ENCODE data around the gene CAPN2. TPM values are rescaled to one million over a fixed set of nuclear protein-coding genes. Genes with fewer than 3 reads are reported as not detected.
A peak's percentile ranks its signal among the peaks of the same experiment; 100 is the strongest.

The CAPN2 gene
- total RNA-seq, 4 donors from 2014 or later = 96.5 to 170 (median 117) TPM

- intact Hi-C loops (cut with DNase I; ENCODE audit: low total_unique reads) = loop anchor here (5.0 kb wide), 1 partner anchor 139 kb away; no protein-coding TSS in a partner anchor
- H3K27ac ChIP-seq = peak overlapping the region in 1 of 2 donors; percentile 33
These were observed 9.3 kb upstream of the CAPN2 start for GRCh38 chr1:223702735-223703667.

GRCh38 chr1:223703668-223704013, 8.7 kb upstream of the CAPN2 start:
- TF ChIP-seq, protein P1, sequence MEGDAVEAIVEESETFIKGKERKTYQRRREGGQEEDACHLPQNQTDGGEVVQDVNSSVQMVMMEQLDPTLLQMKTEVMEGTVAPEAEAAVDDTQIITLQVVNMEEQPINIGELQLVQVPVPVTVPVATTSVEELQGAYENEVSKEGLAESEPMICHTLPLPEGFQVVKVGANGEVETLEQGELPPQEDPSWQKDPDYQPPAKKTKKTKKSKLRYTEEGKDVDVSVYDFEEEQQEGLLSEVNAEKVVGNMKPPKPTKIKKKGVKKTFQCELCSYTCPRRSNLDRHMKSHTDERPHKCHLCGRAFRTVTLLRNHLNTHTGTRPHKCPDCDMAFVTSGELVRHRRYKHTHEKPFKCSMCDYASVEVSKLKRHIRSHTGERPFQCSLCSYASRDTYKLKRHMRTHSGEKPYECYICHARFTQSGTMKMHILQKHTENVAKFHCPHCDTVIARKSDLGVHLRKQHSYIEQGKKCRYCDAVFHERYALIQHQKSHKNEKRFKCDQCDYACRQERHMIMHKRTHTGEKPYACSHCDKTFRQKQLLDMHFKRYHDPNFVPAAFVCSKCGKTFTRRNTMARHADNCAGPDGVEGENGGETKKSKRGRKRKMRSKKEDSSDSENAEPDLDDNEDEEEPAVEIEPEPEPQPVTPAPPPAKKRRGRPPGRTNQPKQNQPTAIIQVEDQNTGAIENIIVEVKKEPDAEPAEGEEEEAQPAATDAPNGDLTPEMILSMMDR (IDR thresholded peaks at IDR 0.05) = no peak
- no peak for TF ChIP-seq POLR2A (IDR thresholded peaks at IDR 0.05)
- intact Hi-C loops (cut with DNase I; ENCODE audit: low total_unique reads) = loop anchor here (5.0 kb wide), 1 partner anchor 139 kb away; no protein-coding TSS in a partner anchor
- Histone ChIP-seq H3K4me1 (peaks cover 0 to 17% of the 10 kb centered on the region in 2 donors), H3K4me3 (no peak overlapping the region), H3K27ac (no peak overlapping the region), H3K36me3 (no peaks in the 10 kb centered on the region), H3K9me3 (no peaks in the 10 kb centered on the region), H3K27me3 (no peaks in the 10 kb centered on the region)
- DNase-seq = no peak

More at GRCh38 chr1:223702735-223703667, 9.3 kb upstream of the CAPN2 start:
- Histone ChIP-seq H3K27me3 (no peaks in the 10 kb centered on the region), H3K9me3 (no peaks in the 10 kb centered on the region), H3K4me1 (peaks cover 0 to 17% of the 10 kb centered on the region in 2 donors), H3K4me3 (no peak overlapping the region), H3K36me3 (no peaks in the 10 kb centered on the region)
- TF ChIP-seq POLR2A (IDR thresholded peaks at IDR 0.05) = no peak
- TF ChIP-seq, protein P1 (IDR thresholded peaks at IDR 0.05) = no peak
- no peak for DNase-seq

- no peaks in the 10 kb centered on the region for H3K27me3 ChIP-seq
- intact Hi-C loops (cut with DNase I; ENCODE audit: low total_unique reads) = loop anchor here (5.0 kb wide), 1 partner anchor 137 kb away; no protein-coding TSS in a partner anchor
- H3K4me1 ChIP-seq = peaks cover 0 to 17% of the 10 kb centered on the region in 2 donors
- H3K27ac ChIP-seq = peak overlapping the region; percentile 88
- TF ChIP-seq POLR2A (IDR thresholded peaks at IDR 0.05) = no peak
- TF ChIP-seq, protein P1 (IDR thresholded peaks at IDR 0.05) = no peak
- H3K9me3 ChIP-seq = no peaks in the 10 kb centered on the region
- DNase-seq = no peak
- no peak overlapping the region for H3K4me3 ChIP-seq
- no peaks in the 10 kb centered on the region for H3K36me3 ChIP-seq
These were observed 7.1 kb upstream of the CAPN2 start for GRCh38 chr1:223704921-223705878.

DNA sequence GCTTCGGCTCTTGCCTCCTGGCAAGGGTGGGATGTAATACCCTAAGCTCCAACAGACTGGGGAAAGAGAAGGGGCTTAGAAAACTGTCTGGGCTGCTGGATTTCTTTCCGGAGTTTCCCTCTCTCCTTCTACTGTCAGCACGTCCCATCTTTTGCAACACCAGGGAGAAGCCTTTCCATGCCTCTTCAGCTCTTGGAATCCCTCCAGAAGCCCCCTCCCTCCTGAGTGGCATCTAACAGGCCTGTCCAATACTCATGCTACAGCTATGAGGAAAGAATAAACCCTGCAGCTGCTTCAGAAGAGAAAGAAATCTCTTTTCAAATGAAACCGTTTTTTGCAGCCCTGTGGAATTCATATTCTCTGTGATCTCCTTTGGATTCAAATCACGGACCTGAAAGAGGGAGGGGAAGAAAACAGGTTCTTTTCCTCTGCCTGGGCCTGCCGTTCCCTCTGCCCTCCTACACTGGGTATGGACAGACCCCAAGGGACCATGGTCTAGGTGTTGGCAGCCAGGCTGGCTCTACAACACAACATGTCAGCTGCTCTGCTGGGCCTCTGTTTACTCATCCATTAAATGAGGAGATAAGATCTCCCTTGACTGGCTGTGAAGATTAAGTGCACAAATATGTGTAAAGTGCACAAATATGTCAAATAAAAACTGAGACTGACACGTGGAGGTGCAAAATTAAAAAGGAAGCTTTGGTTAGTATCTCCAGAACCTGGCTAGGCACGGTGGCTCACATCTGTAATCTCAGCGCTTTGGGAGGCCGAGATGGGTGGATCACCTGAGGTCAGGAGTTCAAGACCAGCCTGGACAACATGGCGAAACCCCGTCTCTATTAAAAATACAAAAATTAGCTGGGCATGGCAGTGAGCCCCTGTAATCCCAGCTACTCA, 6.0 kb upstream of the CAPN2 start:
- no peaks in the 10 kb centered on the region for H3K36me3 ChIP-seq
- DNase-seq = peak; percentile 62 to 75
- H3K9me3 ChIP-seq = no peaks in the 10 kb centered on the region
- H3K27me3 ChIP-seq = no peaks in the 10 kb centered on the region
- H3K4me3 ChIP-seq = no peak overlapping the region
- H3K4me1 ChIP-seq = peaks cover 0 to 7% of the 10 kb centered on the region in 2 donors
- H3K27ac ChIP-seq = peak overlapping the region; percentile 88
- intact Hi-C loops (cut with DNase I; ENCODE audit: low total_unique reads) = no loop called here
- TF ChIP-seq, protein P1 (IDR thresholded peaks at IDR 0.05) = no peak
- TF ChIP-seq POLR2A (IDR thresholded peaks at IDR 0.05) = no peak
